B cell (primary cell): ENCODE data around the gene GDF9. TPM values are rescaled to one million over a fixed set of nuclear protein-coding genes. Genes with fewer than 3 reads are reported as not detected.
A peak's percentile ranks its signal among the peaks of the same experiment; 100 is the strongest.

Experiments used
- ATAC-seq: fragments of 200-7000 bp; cut with Tn5 transposase; one replicate; pipeline ENCODE4 v1.10.0; 2021; ENCODE audit warnings: low read depth, mild to moderate bottlenecking, moderate number of reproducible peaks, moderate library complexity
- CTCF ChIA-PET: fragments of 350-600 bp; sonication (Branson Sonifier 250); formaldehyde crosslinking; loops from one replicate; lab custom pipeline; 2021; ENCODE audit warnings: antibody characterized with exemption, inconsistent platforms; lab: Charles Lee
- POLR2A ChIA-PET: fragments of 350-600 bp; sonication (Branson Sonifier 250); formaldehyde crosslinking; loops from one replicate; lab custom pipeline; 2021; ENCODE audit warnings: antibody characterized with exemption; lab: Charles Lee
- DNase-seq: peaks from one replicate; pipeline ENCODE4 v3.0.0; 2013
- H2AFZ ChIP-seq: 2 replicates; pipeline ENCODE4 v1.6.1; 2012; ENCODE audit warnings: mild to moderate bottlenecking, low read depth, low read length; ENCODE audit not compliant: insufficient read depth, poor library complexity, severe bottlenecking
- H3K27ac ChIP-seq, 2 donors: 1 replicate in 1 of 2; 2 replicates in 1 of 2; pipeline ENCODE4 v1.5.1; 2012 to 2013; ENCODE audit warnings: low read length in 2 of 2, mild to moderate bottlenecking in 2 of 2, moderate library complexity in 1 of 2
- H3K27me3 ChIP-seq, 4 experiments: fragments of 200-600 bp in 1 of 4; sonication (generic) in 1 of 4; replicated peaks in 1 of 4; 1 replicate in 2 of 4; 2 replicates in 2 of 4; pipeline versions ENCODE4 v1.6.1 to v1.7.0; 2013 to 2016; ENCODE audit warnings: low read length in 3 of 4, mild to moderate bottlenecking in 2 of 4, mixed read lengths in 1 of 4, moderate library complexity in 1 of 4; ENCODE audit not compliant: insufficient read depth in 4 of 4, control insufficient read depth in 3 of 4; ENCODE audit errors: control extremely low read depth in 1 of 4
- H3K36me3 ChIP-seq, 2 experiments: replicated peaks in 1 of 2; 1 replicate in 1 of 2; 2 replicates in 1 of 2; pipeline versions ENCODE4 v1.6.1 to v1.7.1; 2013; ENCODE audit warnings: low read length in 1 of 2; ENCODE audit not compliant: insufficient read depth in 2 of 2, control insufficient read depth in 1 of 2; ENCODE audit errors: control extremely low read depth in 1 of 2, extremely low read depth in 1 of 2
- H3K4me1 ChIP-seq, 2 donors: fragments of 200-600 bp in 1 of 2; sonication (generic) in 1 of 2; 1 replicate in 1 of 2; 2 replicates in 1 of 2; pipeline versions ENCODE4 v1.5.1 to v1.6.1; 2013 to 2017; ENCODE audit warnings: low read length in 2 of 2; ENCODE audit not compliant: control insufficient read depth in 2 of 2, insufficient read depth in 2 of 2
- H3K4me2 ChIP-seq: replicated peaks from 2 replicates; pipeline ENCODE3; 2012; ENCODE audit warnings: mild to moderate bottlenecking, low read depth, low read length; ENCODE audit not compliant: poor library complexity, severe bottlenecking
- H3K4me3 ChIP-seq, 5 experiments: fragments of 200-600 bp in 1 of 5; sonication (generic) in 1 of 5; 1 replicate in 3 of 5; 2 replicates in 2 of 5; pipeline versions ENCODE4 v1.5.1 to v1.7.0; 2011 to 2016; ENCODE audit warnings: low read length in 4 of 5, mild to moderate bottlenecking in 4 of 5, low read depth in 2 of 5, control low read depth in 1 of 5, moderate library complexity in 1 of 5; ENCODE audit not compliant: insufficient read depth in 1 of 5; ENCODE audit errors: control extremely low read depth in 1 of 5, extremely low read depth in 1 of 5
- H3K79me2 ChIP-seq: fragments of 200-600 bp; sonication (generic); one replicate; pipeline ENCODE4 v1.6.0; 2016; ENCODE audit warnings: low read length; ENCODE audit not compliant: control insufficient read depth, insufficient read depth
- H3K9ac ChIP-seq: fragments of 200-600 bp; sonication (generic); 2 replicates; pipeline ENCODE4 v1.6.1; 2017; ENCODE audit warnings: mild to moderate bottlenecking, low read length, moderate library complexity
- H3K9me3 ChIP-seq, 3 donors: one replicate each; pipeline versions ENCODE4 v1.6.1 to v1.7.1; 2013; ENCODE audit warnings: low read length in 2 of 3; ENCODE audit not compliant: control insufficient read depth in 2 of 3, insufficient read depth in 1 of 3; ENCODE audit errors: control extremely low read depth in 1 of 3
- H4K20me1 ChIP-seq: 2 replicates; pipeline ENCODE4 v1.6.0; 2012; ENCODE audit warnings: mild to moderate bottlenecking, low read length; ENCODE audit not compliant: insufficient read depth, control insufficient read depth, poor library complexity, severe bottlenecking
- H3K27ac Mint-ChIP-seq: one replicate; pipeline ENCODE4 v1.8.0; 2021; ENCODE audit warnings: mixed read lengths
- H3K27me3 Mint-ChIP-seq: one replicate; pipeline ENCODE4 v1.8.0; 2021; ENCODE audit warnings: mixed read lengths
- H3K4me1 Mint-ChIP-seq: one replicate; pipeline ENCODE4 v1.8.0; 2021; ENCODE audit warnings: mixed read lengths
- H3K4me3 Mint-ChIP-seq: one replicate; pipeline ENCODE4 v1.8.0; 2021; ENCODE audit warnings: mixed read lengths
- H3K9me3 Mint-ChIP-seq: one replicate; pipeline ENCODE4 v1.8.0; 2022; ENCODE audit warnings: mixed read lengths; ENCODE audit not compliant: insufficient read depth
- EZH2 ChIP-seq: IDR thresholded peaks from 2 replicates; pipeline ENCODE4 v1.6.1; 2012; ENCODE audit warnings: borderline replicate concordance, low read depth, mild to moderate bottlenecking, moderate library complexity, low read length; ENCODE audit not compliant: insufficient read depth, poor library complexity, severe bottlenecking
- WGBS: methylation state at CpG from one replicate; pipeline ENCODE4 v1.1.5; 2013; ENCODE audit warnings: missing lambda C conversion rate; ENCODE audit not compliant: insufficient coverage; 5-methylcytosine and 5-hydroxymethylcytosine counted together
- intact Hi-C: fragments of 100-400 bp; cut with micrococcal nuclease; formaldehyde crosslinking; loops from one replicate; pipeline ENCODE4 v1.10.0; 2022
- polyA minus RNA-seq: library from RNA; depleted of rRNA, polyadenylated mRNA; stranded (reverse); fragments of >200 nt; gene quantifications from 2 replicates; pipeline ENCODE4 v1.2.3, GENCODE V29; 2012
- polyA plus RNA-seq: library from polyadenylated mRNA; depleted of rRNA; stranded (reverse); fragments of >200 nt; gene quantifications from 2 replicates; pipeline ENCODE4 v1.2.3, GENCODE V29; 2012
- total RNA-seq, 2 donors: library from RNA; stranded (reverse); fragments of 120-200 nt in 1 of 2; gene quantifications; 1 replicate in 1 of 2; 2 replicates in 1 of 2; pipeline versions ENCODE4 v1.2.3 to v1.2.4, GENCODE V29; 2013 to 2022
- TF ChIP-seq, protein P1 (sequence below): fragments of 200-600 bp; IDR thresholded peaks from one replicate; pipeline ENCODE4 v1.8.0; 2022; ENCODE audit warnings: antibody characterized with exemption, mild to moderate bottlenecking

The GDF9 gene, protein sequence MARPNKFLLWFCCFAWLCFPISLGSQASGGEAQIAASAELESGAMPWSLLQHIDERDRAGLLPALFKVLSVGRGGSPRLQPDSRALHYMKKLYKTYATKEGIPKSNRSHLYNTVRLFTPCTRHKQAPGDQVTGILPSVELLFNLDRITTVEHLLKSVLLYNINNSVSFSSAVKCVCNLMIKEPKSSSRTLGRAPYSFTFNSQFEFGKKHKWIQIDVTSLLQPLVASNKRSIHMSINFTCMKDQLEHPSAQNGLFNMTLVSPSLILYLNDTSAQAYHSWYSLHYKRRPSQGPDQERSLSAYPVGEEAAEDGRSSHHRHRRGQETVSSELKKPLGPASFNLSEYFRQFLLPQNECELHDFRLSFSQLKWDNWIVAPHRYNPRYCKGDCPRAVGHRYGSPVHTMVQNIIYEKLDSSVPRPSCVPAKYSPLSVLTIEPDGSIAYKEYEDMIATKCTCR
- total RNA-seq: 0.51 and 0.67 TPM in 2 replicates
- total RNA-seq (2013): 0.75 TPM
- polyA plus RNA-seq: 0.62 and 0.88 TPM in 2 replicates
- 0.34 and 0.43 TPM in 2 replicates for polyA minus RNA-seq

DNA sequence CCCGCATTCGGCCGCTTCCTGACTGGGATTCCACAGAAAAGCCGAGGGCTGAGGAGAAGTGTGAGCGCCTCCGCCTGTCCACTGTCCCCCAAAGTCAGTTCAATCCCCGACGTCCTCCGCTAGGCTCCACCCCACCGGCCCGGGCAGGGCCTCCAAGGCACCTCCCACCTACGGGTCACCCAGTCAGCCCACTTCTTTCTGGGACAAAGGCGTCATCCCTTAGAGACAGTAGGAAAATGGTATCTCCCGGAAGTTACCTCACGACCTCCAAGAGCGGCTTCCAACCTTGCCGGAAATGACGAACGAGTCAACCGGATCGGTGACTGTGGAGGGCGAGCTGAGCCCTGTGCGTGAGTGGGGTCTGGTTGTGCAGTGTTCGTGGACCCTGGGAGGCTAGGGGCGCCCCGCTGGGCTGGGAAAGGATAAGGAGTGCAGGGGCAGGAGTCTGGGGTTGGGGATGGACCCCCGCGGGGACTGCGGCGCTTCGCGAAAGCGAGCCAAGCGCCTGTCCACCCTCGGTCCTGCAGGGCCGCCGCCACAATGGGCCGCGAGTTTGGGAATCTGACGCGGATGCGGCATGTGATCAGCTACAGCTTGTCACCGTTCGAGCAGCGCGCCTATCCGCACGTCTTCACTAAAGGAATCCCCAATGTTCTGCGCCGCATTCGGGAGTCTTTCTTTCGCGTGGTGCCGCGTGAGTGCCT lies at the start of gene GDF9, which contains the start of gene UQCRQ:
GDF9 (minus strand) TSS at position 128 of the 704 bp plus-strand sequence. CDS start 1,936 bp downstream, outside the sequence.
UQCRQ (plus strand) TSS at position 301 of the 704 bp plus-strand sequence; CDS start at position 541, 240 bp downstream.
- no peaks in the 10 kb centered on the region for H3K27me3 ChIP-seq
- WGBS: under 1% methylated on average over 55 of the region's 55 CpGs
- no peaks in the 10 kb centered on the region for H3K27me3 Mint-ChIP-seq

More for the DNA sequence above, at the start of gene GDF9, which contains the start of gene UQCRQ:
- Histone ChIP-seq H2AFZ (peak within 1 kb of the TSS; percentile 98), H3K79me2 (no peaks in the 10 kb centered on the region), H3K27ac (peak within 1 kb of the TSS; percentile 92 to 93), H4K20me1 (no peaks in the 10 kb centered on the region), H3K4me3 (peak within 1 kb of the TSS; percentile 67 to 93 (median 81)), H3K4me2 (peak within 1 kb of the TSS; percentile 88), H3K36me3 (peaks cover 0 to 8% of the 10 kb centered on the region in 2 experiments), H3K9ac (peak within 1 kb of the TSS; percentile 94), H3K9me3 (no peaks in the 10 kb centered on the region), H3K4me1 (peaks cover 16 to 19% of the 10 kb centered on the region in 2 donors)
- peaks cover 26% of the 10 kb centered on the region for H3K4me1 Mint-ChIP-seq
- CTCF ChIA-PET: interaction anchor here (1.0 to 2.9 kb wide), 4 partner anchors 10 to 366 kb away, joined by 4 to 13 read pairs (median 6); partner anchors contain the start of gene SHROOM1
- intact Hi-C loops: loop anchor here (1.0 to 5.0 kb wide), 8 partner anchors 36 to 497 kb away; partner anchors contain the start of genes HSPA4, KIF3A, RAD50 and SHROOM1
- peak within 1 kb of the TSS; percentile 93 for H3K4me3 Mint-ChIP-seq
- no peak for TF ChIP-seq EZH2
- TF ChIP-seq, protein P1, sequence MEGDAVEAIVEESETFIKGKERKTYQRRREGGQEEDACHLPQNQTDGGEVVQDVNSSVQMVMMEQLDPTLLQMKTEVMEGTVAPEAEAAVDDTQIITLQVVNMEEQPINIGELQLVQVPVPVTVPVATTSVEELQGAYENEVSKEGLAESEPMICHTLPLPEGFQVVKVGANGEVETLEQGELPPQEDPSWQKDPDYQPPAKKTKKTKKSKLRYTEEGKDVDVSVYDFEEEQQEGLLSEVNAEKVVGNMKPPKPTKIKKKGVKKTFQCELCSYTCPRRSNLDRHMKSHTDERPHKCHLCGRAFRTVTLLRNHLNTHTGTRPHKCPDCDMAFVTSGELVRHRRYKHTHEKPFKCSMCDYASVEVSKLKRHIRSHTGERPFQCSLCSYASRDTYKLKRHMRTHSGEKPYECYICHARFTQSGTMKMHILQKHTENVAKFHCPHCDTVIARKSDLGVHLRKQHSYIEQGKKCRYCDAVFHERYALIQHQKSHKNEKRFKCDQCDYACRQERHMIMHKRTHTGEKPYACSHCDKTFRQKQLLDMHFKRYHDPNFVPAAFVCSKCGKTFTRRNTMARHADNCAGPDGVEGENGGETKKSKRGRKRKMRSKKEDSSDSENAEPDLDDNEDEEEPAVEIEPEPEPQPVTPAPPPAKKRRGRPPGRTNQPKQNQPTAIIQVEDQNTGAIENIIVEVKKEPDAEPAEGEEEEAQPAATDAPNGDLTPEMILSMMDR: no peak
- H3K27ac Mint-ChIP-seq: peak within 1 kb of the TSS; percentile 98
- ATAC-seq (peak; percentile 99), DNase-seq (peak; percentile 97)
- POLR2A ChIA-PET: interaction anchor here (0.6 to 1.3 kb wide), 4 partner anchors 10 to 376 kb away, joined by 3 to 9 read pairs (median 3); partner anchors contain the start of gene IRF1
- no peaks in the 10 kb centered on the region for H3K9me3 Mint-ChIP-seq
